ENCODE results near the gene GABRP.
"Not testable (repeated sequence)": the region's sequence is repeated elsewhere in the genome, so short reads cannot be mapped to it uniquely, and the experiment has no call there.

GABRP gene, protein sequence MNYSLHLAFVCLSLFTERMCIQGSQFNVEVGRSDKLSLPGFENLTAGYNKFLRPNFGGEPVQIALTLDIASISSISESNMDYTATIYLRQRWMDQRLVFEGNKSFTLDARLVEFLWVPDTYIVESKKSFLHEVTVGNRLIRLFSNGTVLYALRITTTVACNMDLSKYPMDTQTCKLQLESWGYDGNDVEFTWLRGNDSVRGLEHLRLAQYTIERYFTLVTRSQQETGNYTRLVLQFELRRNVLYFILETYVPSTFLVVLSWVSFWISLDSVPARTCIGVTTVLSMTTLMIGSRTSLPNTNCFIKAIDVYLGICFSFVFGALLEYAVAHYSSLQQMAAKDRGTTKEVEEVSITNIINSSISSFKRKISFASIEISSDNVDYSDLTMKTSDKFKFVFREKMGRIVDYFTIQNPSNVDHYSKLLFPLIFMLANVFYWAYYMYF

DNA sequence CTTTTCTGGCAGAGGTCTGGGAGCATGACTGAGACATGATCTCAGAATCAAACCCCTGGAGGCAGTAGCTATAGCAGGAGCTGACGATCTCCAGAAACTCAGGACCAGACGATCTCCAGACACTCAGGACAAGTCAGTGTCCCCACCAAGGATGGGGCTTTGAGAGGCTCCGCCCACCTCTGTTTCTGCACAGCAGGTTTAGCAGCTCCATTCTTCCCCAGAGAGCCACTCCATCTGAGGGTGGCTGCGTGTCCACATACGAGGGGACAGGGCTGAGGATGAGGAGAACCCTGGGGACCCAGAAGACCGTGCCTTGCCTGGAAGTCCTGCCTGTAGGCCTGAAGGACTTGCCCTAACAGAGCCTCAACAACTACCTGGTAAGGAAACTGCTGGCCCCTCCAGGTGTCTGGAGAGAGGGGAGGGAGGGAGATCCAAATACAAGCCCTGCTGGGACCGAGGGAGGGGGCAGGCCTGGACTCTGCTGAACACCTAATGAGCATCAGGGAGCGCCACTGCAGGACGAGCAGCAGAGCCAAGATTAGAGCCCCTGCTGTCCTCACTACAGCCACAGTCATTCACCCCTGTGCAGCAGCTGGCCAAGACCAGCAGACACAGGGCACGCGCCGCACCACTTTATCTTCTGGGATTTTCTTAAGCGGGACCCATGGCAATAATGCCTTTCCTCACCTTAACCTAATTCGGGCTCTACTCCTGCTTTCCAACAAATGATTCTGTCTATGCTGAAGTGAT, at the start of gene GABRP:
GABRP (plus strand) TSS at position 228 of the 750 bp plus-strand sequence. CDS start 4,891 bp downstream, outside the sequence.
- DNase-seq (ENCODE audit: low spot score) = no peak

DNA sequence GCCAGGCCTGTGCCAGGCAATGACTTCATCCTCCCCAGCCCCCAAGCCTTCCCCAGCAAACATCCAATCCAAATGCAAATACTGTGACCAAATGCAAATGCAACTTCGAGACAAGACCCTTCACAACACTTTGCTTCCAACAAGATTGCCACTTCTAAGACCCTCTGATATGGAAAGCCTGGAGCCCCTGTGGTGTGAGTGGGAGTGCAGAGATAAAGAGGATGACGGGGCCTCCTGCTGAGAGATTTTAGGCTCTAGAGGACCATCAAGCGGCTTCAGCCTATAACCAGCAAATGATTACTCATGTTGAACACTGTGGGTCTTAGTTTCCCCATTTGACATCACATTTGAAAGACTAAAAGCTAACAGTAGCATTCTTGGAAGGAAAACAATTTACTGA, 46.6 kb upstream of the GABRP start:
- no peak for DNase-seq (ENCODE audit: low spot score)

DNA sequence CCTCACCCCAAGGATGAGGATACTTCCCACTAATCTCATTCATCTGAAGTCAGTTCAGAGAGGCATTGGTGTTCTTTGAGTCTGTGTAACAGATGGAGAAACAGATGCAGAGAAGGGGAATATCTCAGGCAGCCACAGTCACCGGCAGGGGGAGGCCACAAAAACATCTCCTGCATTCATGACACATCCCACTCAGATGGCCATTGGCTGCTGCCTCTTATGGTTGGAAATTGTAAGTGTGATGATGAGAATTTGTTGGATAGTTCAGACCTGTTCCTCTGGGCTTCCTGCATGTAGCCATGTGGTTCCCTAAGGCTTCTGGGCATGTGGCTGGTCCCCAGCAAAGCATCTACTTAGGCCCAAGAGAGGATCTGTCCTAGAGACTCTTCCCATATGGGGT, 45.9 kb upstream of the GABRP start:
- no peak for DNase-seq (ENCODE audit: low spot score)

DNA sequence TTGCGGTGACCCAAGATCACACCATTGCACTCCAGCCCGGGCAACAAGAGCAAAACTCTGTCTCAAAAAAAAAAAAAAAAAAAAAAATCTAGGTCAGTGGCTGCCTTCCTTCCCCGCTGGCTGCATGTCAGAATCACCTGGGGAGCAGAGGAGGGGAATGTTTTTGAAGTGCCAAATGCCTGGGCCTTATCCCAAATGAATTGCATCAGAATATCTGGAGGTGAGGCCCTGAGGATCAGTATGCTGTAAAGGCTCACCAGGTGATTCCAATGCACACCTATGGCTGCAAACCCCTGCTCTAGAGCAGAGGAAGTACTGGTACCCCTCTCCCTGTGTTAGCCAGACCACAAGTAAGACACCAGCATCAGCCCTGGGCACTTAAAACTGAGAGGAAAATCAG, 44.7 kb upstream of the GABRP start:
- DNase-seq (ENCODE audit: low spot score) = no peak

DNA sequence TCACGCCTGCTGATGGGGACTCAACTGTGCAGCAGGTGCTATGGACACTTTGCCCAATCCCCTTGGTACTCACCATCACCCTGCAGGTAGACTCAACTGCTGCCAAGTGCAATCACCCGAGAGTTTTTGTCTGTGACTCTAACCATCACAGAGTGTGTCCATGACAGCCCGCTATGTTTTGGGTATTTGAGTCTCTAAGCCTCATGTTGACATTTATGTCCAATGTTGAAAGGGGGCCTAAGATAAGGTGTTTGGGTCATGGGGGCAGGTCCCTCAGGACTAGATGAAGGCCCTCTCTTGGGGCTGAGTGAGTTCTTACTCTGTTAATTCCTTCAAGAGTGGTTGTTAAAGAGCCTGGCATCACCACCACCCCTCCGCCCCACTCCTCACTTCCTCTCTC, 44.1 kb upstream of the GABRP start:
- DNase-seq (ENCODE audit: low spot score) = no peak

DNA sequence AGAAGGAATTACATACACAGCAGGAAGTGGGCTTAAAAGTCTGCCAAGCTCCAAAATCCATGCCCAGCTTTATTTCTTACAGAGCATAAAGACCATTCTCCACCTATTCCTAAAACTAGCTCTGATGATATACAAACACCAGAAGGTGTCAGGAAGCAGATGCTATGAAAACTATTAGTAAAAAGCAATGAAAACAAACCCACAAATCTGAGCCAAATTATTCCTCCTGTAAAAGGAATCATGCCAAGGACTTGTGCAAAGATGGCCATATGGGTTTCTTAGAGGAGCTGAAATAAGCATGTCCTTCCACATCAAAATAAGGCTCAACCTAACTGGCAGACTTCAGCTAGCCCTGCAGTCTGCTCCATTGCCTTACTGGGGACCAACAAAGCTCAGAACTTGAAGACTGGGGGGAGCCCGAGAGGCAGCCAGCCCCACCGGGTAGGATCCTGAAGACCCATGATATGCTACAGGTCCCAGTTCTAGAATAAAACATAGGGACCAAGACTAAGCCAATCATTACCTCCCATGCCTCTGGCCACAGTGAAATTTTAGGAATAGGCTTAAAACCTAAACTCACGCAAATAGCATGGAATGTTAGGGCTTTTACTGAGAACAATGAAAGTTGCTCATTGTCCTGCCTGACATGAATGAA, 42.8 kb upstream of the GABRP start:
- no peak for DNase-seq (ENCODE audit: low spot score)

DNA sequence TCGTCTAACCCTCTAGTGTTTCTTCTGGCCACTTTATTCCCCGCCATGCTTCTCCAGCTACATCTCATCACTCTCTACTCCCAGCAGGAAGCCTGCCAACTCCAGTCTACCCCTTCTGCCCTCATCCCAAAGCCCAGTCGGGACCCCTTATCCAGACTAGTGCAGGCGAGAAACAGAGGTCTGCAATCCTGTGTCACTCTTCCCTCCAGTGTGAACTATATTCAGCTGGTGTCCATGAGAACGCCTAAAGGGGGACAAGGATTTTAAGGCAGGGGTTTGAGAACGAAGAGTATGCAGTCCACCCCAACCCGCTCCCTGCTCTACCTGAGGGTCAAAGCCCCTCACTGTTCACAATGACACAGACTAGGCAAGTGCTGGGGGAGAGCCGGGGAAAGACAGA, 41.7 kb upstream of the GABRP start:
- DNase-seq (ENCODE audit: low spot score) = no peak

DNA sequence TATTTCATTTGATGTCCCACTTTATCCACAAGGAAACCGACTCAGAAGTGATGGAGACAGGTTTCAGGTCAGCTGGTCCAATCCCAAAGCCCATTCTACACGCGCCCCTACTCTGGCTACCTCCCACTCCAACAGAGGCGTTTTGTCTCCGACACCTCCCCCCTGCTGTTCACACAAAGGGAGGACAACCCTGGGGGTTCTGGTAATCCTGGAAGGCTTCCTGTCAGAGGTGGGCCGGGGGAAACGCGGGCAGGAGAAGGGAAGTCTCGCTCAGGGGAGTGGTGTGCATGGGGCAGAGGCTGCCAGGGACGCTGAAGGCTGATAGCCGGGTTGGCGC, 39.7 kb upstream of the GABRP start:
- DNase-seq (ENCODE audit: low spot score) = no peak

DNA sequence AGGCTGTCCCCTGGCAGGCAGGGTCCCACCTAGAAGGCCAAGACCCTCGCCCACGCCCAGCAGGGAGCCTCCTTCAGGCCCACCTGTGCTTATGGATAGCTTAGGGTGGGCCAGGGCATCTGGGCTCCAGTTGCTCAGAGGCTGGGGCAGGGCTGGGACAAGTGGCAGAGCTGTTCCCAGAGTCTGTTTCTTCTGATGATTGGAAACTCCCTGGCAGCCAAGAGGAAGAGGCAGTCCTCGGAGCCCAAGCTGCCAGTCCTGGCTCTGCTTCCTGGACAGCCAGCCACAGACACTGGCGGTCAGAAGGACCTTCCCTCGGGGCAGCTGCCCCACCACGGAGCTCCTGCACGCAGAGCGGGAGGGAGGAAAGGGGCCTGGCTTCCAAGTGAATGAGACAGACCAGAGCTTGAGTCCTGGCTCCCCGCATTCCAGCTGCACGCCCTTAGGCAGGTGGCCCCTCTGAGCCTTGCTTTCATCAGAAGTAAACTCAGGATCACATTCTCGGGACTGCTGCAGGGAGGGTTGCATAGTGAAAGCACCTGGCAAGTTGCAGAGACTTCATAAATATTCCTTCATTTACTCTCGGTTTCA, 37.9 kb upstream of the GABRP start:
- DNase-seq (ENCODE audit: low spot score) = no peak

DNA sequence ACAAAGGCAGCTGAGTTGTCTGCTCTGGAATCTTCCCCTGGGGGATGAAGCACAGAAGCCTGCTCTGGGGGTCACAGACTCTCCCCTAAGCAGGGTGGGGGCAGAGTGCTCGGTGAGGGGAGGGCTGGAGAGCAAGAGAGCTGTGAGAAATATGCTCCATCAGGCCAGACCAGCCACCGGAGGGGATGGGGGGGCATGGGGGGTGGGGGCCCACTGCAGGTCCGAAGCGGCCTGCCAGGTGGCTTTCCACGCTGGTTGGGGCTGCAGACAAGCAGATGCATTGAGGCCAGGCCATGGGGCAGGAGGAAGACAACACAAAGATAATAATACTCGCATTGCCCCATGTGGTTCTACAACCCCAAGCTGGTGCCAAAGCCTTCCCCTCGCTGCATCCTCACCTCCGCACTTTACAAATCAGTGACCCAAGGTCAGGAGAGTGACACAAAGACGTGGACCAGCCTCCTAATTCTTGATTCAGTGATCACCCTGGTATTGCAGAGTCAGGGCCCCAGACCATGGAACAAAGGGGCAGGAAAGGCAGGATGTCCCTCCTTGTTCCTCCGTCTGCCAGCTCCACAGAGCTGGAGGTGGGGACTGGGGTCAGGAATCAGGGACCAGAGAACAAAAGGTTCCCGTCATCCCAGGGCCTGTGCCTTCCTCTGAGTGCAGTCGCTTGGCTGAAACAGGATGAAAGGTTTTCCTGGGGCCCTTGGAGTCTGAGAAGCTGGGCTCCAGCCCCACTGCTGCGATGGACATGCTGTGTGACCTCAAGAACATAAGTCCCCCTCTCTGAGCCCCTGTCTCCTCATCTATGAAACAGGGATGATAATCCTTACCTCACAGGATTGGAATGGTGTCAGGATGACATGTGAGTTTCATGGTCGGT, 37.2 kb upstream of the GABRP start:
- DNase-seq (ENCODE audit: low spot score) = no peak

DNA sequence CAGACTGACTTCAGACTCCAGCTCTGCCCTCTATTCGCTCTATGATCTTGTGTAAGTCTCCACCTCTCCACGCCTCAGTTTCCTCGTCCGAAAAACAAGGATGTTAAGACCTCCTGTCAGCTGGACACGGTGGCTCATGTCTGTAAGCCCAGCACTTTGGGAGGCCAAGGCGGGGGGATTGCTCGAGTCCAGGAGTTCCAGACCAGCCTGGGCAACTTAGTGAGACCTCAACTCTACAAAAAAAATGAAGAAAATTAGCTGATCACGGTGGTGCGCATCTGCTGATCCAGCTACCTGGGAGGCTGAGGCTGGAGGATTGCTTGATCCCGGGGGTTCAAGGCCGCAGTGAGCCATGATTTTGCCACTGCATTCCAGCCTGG, 36.6 kb upstream of the GABRP start:
- DNase-seq (ENCODE audit: low spot score) = no peak

DNA sequence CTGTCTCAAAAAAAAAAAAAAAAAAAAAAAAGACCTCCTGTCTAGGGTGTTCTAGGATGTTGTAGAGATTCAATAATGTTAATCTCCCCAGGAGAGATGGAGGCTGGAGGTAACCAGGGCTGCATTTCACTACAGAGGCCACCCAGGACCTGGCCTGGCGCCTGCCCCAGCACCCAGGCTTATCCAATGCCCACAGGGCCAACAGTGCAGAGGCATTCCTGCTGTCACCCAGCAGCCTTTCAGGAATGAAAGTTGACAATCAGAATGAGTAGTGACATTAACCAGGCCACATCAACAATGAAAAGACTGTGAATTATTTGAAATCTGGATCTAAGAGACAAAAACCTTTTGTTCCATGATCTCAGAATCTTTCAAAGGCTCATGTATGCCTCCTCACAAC, 36.2 kb upstream of the GABRP start:
- no peak for DNase-seq (ENCODE audit: low spot score)

DNA sequence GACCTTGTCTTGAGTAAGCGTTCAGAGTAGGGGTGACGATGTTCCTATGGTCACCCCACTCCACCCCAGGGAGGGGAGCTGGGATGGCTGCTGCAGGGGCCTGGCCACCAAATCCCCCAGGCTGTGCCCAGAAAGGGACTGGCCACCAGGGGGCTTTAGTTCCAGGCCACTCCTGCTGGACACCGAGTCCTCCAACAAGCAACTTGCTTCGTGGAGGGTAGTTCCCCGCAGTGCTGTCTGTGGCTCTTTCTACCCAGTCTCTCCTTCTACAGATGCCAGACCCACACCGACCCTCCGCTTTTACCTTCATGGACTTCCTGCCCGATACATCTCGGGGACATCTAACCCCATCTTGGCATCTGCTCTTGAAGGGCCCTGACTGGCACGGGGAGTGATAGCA, 35.7 kb upstream of the GABRP start:
- no peak for DNase-seq (ENCODE audit: low spot score)

DNA sequence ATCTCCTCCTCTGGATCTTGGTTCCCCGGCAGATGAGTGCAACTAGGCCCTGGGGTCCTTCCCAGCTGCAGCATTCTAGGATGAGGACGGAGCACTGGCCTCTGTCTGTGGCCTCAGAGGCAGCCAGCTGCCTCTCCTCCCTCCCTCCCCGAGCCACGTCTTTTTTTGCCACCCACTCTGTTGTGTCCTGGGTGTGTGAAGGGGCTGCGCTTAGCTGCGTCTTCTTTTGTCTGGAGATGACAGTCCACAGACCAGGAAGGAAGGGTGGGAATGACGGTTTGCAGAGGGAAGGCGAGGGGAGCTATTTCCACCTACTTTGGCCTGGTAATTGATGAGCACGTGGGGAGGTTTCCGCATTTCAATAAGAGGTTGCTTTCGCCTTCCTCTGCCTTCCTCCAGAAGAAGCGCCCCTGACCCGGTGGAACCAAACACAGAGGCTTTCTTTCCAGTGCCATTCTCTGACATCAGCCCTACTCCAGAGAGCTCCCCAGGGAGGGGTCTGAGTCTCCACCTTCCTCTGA, 34.5 kb upstream of the GABRP start:
- no peak for DNase-seq (ENCODE audit: low spot score)

DNA sequence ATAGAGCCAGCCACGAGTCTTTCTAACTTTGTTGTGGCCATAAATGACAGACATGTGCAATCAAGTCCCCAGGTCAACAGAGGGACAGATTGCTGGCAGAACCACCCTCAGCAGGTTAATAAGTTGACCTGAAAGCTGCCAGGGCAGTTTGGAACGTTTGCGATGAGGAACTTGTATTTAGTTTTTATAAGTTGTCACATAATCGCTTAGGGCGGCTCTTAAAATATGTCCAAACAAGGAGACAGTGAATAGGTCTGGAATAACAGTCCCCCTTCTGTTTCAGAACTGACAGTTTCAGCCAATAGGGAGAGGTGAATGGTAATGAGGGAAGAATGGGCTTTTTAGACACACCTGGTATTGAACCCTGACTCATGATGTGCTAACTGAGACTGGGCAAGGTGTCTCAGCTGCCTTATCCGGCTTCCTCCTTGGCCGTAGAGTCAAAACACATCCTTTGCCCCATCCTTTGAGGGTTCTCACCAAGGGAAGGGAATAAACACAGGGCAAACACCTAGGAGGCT, 33.6 kb upstream of the GABRP start:
- no peak for DNase-seq (ENCODE audit: low spot score)

DNA sequence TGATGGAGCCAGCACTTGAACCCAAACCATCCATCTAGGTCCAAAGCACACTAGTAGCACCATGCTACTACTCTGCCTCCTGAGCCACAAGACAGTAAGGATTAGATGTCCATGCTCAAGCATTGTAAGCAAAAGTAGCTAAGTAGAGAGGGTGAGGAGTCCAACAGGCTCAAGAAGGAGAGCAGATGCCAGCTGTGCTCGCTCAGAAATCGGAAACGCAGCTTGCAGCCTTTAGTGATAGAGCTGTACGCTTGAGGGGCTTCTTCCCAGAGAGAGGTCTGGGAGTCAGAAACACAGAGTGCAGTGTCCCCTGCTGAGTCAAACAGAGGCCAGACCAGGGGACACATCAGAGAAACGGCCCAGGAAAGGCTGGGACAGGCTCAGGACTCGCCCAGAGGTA, 32.7 kb upstream of the GABRP start:
- DNase-seq (ENCODE audit: low spot score) = no peak

DNA sequence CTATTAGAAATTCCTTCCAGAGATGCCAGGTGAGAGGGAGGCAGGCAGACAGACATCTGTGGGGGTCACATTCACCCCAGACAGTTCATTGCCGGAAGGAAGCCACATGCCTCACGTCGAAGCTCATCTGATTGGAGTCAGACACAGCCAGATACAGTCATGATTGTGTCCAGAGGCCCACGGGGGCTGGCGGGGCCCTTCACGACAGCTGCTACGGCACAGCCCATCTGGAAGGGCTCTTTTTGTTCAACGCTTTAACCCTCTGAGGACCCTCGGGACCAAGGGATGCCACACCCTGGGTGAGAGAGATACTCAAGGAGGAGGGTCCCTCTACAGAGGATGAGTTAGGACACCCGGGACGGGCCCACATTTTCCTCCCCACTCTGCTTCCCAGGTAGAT, 31.9 kb upstream of the GABRP start:
- no peak for DNase-seq (ENCODE audit: low spot score)

DNA sequence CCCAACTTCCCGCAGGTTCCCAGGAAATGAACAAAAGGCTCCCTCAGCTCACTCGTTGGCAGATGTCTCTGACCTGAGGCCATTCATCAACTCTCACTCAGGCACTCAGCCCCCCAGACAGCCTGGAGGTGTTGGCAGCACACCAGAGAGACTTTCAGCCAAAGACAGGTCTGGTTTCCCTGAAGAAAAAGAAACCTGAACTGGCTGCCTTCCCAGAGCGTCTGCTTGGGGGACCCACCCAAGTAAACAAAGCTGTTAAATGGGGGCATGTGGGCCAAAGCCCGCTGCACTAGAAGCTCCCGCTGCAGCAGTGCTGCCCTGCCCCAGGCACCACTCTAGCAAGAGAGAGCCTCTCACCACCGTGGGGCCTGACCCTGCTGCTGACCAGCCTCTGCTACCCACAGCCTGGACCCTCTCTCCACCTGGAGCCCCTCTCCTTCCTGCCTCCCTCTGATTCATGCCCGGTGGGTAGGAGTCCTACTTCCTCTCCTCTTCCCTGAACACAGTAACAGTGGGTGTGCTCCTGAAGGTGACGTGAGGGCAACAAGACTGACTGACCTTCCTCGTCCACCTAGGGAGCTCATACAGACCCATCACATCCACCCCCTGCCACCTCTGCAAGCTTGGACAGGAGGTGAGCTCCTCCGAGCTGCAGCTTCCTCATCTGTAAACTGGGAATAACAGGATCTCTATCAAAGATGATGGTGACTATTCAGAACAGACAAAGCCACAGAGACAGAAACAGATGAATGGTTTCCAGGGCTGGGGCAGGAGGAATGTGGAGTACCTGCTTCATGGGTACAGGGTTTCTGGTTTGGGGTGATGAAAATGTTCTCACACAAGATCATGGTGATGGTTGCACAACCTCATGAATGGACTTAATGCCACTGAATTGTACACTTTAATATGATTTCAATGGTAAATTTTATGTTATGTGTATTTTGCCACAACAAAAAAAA, 31.0 kb upstream of the GABRP start:
- DNase-seq (ENCODE audit: low spot score) = no peak

DNA sequence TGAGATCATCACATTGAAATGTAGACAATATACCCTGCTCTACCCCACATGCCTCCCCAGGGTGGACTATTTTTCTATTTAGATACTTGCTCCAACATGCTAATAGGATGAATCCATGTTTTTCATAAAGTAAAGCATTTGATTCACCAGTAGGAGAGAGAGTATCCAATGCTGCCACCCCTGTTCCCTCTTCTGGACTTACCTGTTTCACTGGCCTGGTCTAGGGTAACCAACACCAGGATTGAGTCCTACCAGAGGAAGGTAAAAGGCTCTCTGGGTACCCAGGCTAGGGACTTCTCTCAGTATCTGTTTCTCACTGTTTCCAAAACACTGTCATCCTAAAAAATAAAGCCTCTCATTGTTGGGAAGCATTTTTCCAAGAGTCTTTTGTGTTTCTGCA, 30.2 kb upstream of the GABRP start:
- no peak for DNase-seq (ENCODE audit: low spot score)

DNA sequence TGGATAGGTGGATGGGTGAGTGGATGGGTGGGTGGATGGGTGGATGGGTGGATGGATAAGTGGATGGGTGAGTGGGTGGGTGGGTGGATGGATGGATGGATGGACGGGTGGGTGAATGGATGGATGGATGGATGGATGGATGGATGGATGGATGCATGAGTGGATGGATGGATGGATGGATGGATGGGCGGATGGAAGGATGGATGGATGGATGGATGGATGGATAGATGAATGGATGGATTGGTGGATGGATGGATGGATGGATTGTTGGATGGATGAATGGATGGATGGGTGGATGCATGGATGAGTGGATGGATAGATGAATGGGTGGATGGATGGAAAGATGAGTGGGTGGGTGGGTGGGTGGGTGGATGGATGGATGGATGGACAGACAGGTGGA, 29.0 kb upstream of the GABRP start:
- DNase-seq (ENCODE audit: low spot score) = not testable (repeated sequence)

Measured in HuH-7.5 (cell line).